Activated CD8-positive, alpha-beta memory T cell treated with anti-CD3 and anti-CD28 coated beads, Interleukin-2, amount 50 U/mL, for 1 hour (primary cell): ENCODE measurements around the gene TTN.
"Not testable (repeated sequence)": the region's sequence is repeated elsewhere in the genome, so short reads cannot be mapped to it uniquely, and the experiment has no call there.

Source experiments
- DNase-seq: peaks from one replicate; pipeline ENCODE4 v3.0.0-alpha.2; 2020; ENCODE audit errors: extremely low read depth

The TTN gene

GRCh38 chr2:178658480-178658879, 148.7 kb downstream of the TTN start:
- DNase-seq: not testable (repeated sequence)

GRCh38 chr2:178650554-178650953, 156.7 kb downstream of the TTN start:
- no peak for DNase-seq

GRCh38 chr2:178644919-178645318, 162.3 kb downstream of the TTN start:
- DNase-seq: no peak

GRCh38 chr2:178641498-178641897, 165.7 kb downstream of the TTN start:
- no peak for DNase-seq

- no peak for DNase-seq
Observed at GRCh38 chr2:178635897-178636296, 171.3 kb downstream of the TTN start.

GRCh38 chr2:178632729-178633128, 174.5 kb downstream of the TTN start:
- DNase-seq: no peak

- no peak for DNase-seq
Observed at GRCh38 chr2:178630581-178630980, 176.6 kb downstream of the TTN start.

- DNase-seq: no peak
Observed at GRCh38 chr2:178629463-178629862, 177.8 kb downstream of the TTN start.

GRCh38 chr2:178628605-178629004, 178.6 kb downstream of the TTN start:
- no peak for DNase-seq

GRCh38 chr2:178627401-178627800, 179.8 kb downstream of the TTN start:
- no peak for DNase-seq

- DNase-seq: no peak
Observed at GRCh38 chr2:178615969-178616368, 191.3 kb downstream of the TTN start.

- DNase-seq: no peak
Observed at GRCh38 chr2:178602901-178603300, 204.3 kb downstream of the TTN start.

GRCh38 chr2:178592655-178593054, 214.6 kb downstream of the TTN start:
- no peak for DNase-seq

GRCh38 chr2:178589335-178589734, 217.9 kb downstream of the TTN start:
- DNase-seq: no peak

- no peak for DNase-seq
Observed at GRCh38 chr2:178584666-178585065, 222.6 kb downstream of the TTN start.

- DNase-seq: no peak
Observed at GRCh38 chr2:178579006-178579405, 228.2 kb downstream of the TTN start.

GRCh38 chr2:178574789-178575188, 232.4 kb downstream of the TTN start:
- DNase-seq: no peak

- no peak for DNase-seq
Observed at GRCh38 chr2:178568227-178568626, 239.0 kb downstream of the TTN start.

- DNase-seq: no peak
Observed at GRCh38 chr2:178553047-178553446, 254.2 kb downstream of the TTN start.

GRCh38 chr2:178550352-178550751, 256.9 kb downstream of the TTN start:
- no peak for DNase-seq

- DNase-seq: no peak
Observed at GRCh38 chr2:178542569-178542968, 264.7 kb downstream of the TTN start.

GRCh38 chr2:178542161-178542560, 265.1 kb downstream of the TTN start:
- DNase-seq: no peak

GRCh38 chr2:178536037-178536436, 271.2 kb downstream of the TTN start:
- DNase-seq: no peak

GRCh38 chr2:178531168-178531567, 276.1 kb downstream of the TTN start:
- no peak for DNase-seq

GRCh38 chr2:178530625-178531142, 276.5 kb downstream of the TTN start:
- DNase-seq: no peak
